NCI-H345 treated with DMSO at 0.1 percent for 48 hours (cell line): Measurements from ENCODE around the gene LHCGR.
"Not testable (repeated sequence)": the region's sequence is repeated elsewhere in the genome, so short reads cannot be mapped to it uniquely, and the experiment has no call there.

ENCODE experiments used
- DNase-seq: peaks from one replicate; lab custom pipeline; 2025; ENCODE audit not compliant: unreplicated experiment; lab: John Stamatoyannopoulos, UW

LHCGR gene

DNA sequence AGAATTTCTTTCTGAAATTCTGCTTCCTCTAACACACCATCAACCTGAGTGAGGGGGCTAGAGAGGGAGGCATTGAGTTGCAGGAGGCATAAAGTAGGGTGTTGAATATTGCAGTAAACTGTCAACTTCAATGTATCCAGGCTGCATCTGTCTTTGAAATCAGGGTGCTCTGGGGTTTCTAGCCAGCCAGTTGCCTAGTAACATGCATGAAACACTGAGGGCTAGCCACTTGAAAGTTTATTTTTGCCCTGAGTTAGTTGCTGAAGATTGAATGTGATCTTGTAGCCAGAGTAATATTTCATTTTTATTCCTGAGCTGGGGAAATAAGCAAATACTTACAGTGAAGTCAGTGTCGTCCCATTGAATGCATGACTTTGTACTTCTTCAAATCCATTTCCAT is 41.9 kb downstream of the LHCGR start:
- no peak for DNase-seq

DNA sequence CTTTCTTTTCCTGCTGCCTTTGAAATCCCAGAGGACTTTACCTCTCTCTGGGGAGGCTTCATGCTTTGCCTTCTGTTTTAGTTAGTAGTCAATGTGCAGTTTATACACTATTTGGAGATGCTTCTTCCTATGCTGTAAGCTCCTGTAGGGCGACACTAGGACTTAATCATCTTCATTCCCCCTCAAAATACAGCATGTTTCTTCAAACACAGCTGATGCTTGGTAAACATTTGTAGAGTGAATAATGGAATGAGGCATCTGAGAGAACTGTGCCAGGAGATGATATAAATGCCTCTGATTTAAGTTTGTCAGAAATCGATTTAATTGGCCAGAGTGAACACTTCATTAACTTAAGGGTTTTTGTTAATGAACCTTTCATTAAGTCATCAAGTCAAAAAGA is 43.4 kb downstream of the LHCGR start:
- DNase-seq: no peak

GRCh38 chr2:48711343-48711742 is 44.2 kb downstream of the LHCGR start:
- DNase-seq: no peak

DNA sequence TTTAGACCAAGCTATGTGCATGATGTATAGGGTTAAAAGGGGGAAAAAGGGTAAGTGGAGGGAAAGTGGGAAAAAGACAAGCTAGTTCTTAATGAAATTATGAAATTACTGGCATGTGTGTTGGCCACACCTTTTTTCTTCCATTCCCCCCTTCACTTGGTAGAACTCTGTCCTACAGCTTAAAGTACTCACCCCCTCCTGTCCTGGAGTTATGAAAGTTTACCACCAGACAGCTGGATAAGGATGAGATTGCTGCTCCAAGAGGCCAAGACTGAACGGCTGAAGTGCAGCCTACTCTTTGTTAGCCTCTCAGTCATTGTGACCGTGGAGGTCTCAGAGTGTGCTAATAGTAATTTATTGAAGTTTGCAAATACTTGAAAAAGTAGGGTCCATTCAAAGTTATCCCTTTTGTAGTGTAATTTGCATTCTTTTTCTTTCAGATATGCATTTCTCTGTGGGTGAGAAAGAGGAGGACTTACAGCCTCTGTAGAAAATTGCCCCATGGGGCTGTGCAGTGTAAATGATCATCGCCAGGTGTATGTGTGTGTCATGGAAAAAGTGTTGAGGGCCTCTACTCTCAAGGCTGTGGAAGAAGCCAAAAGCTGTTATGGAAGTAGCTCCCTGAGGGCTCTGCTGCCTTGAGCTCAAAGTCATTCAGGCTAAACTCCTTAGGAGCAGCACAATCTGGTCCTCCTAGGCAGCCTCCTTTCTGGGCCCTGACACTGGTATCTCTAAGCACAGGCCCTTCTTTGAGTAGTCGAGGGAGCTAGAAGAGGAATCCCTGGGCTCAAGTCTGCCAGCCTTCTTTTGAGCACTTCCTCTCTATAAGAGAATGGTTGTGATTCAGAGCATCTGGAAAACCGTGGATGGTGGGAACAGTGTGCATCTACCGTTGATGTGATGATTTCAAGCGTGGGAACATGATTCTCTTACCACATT is 46.2 kb downstream of the LHCGR start:
- DNase-seq: no peak

DNA sequence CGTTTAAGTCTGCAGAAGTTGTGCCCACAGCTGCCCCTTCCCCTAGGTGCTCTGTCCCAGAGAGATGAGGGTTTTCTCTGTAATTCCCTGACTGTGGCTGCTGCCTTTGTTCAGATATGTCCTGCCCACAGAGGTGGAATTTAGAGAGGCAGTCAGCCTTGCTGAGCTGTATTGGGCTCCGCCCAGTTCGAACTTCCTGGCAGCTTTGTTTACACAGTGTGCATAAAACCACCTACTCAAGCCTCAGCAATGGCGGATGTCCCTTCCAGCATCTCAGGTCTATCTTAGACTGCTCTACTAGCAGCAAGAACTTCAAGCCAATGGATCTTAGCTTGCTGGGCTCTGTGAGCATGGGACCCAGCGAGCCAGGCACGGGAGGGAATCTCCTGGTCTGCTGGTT is 48.1 kb downstream of the LHCGR start:
- DNase-seq: no peak

DNA sequence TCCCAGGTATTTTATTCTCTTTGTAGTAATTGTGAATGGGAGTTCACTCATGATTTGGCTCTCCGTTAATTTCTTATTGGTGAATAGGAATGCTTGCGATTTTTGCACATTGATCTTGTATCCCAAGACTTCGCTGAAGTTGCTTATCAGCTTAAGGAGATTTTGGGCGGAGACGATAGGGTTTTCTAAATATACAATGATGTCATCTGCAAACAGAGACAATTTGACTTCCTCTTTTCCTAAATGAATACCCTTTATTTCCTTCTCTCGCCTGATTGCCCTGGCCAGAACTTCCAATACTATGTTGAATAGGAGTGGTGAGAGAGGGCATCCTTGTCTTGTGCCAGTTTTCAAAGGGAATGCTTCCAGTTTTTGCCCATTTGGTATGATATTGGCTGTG is 51.9 kb downstream of the LHCGR start:
- not testable (repeated sequence) for DNase-seq

- DNase-seq: no peak
Measured at GRCh38 chr2:48699348-48699930, 56.1 kb downstream of the LHCGR start.

DNA sequence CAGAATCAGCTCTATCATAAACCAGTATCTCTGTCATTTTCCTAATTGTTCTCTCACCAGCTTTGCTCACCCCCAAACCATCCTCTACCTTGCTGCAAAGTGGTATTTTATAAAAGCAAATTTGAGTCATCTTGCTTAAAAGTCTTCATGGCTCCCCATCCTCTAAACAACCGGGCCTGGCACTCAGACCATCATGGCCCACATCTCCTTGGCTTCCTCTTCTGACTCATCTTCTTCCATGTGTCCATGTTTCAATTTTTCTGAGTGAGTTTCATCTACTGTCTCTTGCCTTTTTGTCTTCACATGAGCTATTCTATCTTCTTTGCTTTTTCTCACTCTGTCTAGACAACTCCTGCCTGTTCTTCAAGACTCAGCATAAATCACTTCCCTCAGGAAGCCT is 58.6 kb downstream of the LHCGR start:
- DNase-seq: no peak

DNA sequence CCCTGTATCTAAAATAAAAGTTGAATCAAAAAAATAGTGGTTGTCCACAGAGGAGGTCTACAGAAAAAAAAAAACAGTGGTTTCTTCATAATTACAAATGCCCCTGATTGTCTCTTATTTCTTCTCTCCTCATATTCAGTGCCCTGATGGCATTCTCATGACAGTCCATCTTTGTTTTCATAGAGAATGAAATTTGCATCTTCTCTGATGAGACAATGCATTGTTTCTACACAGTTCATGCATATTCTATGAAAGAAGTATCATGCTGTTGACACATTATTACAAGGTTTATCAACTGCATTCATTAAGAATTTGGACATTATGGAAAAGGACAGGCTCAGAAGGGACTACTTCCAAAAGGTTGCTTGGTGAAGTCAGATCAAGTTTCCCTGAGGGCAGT is 59.5 kb downstream of the LHCGR start:
- no peak for DNase-seq

DNA sequence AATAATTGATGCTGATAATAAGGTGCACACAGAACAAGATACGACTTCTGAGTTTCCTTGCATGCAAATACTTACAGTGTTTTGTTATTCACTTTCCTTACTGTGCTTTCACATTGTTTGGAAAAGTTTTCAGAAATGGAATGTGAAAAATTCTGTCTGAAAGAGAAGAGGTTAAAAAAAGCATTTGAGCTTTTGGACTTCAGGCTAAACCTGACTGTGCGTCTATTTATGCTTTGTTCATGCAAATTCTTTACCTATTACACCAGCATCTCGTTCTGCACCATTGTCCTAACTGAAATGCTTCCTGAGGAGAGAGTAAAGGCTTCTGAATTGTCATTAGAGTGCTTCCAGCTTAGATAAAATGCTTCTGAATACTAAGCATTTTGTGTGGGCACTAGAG is 61.4 kb downstream of the LHCGR start:
- no peak for DNase-seq

DNA sequence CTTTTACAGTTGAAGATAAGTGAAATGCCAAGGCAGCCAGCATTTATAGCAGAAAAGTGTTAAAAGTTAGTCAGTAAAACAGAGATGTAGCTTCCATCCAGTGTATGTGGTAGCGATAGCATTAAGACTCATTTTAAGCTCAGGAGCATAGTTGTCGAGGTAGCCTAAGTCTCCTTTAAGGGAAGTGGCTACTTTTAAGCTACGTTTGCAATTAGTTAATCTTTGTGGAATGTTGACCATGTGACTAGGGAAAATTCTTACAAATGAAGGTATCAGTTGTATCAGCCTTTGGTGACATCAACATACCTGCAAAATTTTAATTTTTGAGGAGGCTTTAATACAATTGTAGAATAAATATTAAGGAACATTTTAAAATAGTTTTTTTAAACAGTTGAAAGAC is 61.9 kb downstream of the LHCGR start:
- no peak for DNase-seq

DNA sequence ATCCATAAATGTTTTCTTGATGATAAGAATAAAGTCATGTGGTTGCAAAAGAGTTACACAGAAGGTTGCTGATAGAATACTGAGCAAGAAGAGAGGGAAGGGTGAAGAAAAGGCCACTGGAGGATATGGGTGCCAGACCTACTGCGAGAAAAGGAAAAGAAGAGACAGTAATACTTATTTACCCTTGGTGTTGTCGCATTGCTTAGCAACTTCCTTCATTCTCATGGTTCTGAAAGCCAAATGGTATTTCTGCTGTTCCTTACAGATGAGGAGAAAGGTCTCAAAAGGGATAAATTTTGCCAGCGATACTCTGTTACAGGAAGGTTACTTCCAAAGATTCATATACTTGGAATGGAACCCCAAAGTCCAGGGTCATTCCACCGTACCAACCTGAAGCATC is 62.5 kb downstream of the LHCGR start:
- no peak for DNase-seq

DNA sequence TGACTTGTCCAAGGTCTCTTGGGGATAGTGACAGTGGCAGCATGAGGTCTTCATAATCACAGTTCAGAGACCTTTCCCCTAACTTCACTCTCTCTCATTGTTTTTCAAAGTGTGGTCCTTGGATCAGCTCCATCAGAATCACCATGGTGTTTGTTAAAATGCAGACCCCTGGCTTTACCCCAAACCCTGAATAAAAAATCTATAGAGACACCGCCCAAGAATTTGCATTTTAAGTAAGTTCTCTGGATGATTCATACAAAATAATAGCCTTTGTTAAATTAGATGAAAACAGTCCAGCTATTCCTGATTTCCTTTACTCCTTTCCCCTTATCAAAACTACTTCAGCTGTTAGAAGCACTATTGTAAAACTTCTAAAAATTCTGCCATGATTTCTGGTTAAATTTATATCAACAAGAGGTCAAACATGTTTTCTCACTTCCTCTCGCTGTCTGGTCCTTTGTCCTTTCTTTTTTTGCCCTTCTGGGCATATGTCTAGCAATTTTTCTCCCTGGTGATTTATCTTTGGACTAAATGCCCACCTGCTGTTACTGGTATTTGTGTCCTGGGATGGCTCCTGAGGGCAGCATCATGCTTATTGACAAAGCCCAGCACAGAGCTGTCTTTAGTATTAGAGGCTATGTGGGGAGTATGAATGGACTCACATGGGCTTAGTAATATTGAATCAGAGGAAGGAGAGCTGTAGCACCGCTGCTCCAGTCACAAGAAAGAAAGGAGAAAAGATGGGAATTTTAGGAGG is 63.4 kb downstream of the LHCGR start:
- no peak for DNase-seq

- no peak for DNase-seq
Measured at GRCh38 chr2:48685126-48685525, 70.4 kb downstream of the LHCGR start.

DNA sequence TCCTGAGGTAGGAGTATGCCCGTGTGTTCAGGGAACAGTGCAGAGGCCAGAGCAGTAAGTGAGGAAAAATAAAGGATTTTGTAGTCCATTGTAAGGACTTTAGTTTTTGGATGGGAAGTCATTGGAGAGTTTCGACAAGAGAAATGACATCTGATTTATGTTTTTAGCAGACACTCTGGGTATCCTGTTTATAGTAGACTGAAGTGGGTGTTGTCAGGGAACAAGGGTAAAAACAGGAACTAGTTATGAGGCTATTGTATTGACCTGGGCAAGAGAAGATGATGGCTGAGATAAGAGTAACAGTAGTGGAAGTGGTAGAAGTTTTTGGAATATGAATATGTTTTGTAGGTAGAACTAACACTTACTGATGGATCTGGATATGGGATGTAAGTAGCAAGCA is 78.1 kb downstream of the LHCGR start:
- no peak for DNase-seq

DNA sequence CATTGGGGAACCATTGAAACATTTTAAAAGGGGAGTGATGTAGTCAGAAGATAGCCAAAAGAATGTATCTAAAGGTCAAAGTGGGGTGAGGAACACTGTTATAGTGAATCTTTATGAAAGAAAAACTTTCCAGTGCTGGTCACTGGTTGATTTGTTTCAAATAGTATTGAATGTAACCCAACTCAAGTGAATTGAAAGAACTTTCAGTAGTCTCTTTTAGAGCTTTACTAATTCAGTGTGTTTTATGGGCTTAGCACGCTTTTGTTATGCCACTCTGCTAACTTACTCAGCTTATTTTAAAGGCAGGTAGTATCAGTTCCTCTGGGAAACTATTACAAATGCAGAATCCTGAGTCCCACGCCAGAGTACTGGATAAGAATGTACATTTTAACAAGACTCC is 80.6 kb downstream of the LHCGR start:
- no peak for DNase-seq

DNA sequence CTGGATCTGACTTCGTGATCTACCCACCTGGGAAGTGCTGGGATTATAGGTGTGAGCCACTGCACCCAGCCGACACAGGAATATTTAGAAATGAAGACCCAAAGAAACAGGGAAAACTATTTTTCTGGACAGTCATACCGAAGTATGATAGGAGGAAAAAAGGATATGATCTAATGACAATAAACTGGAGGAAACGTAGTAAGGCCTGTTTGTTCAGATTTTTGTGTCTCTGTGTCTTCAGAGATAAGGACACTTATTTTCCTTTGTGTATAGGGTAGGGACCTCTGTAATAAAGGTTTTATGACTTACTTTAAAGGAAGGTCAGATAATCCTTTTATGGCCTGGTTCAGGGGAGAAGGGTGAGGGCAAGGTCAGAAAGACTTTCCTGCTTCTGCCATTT is 81.9 kb downstream of the LHCGR start:
- DNase-seq: no peak

GRCh38 chr2:48668992-48669391 is 86.5 kb downstream of the LHCGR start:
- DNase-seq: no peak

- DNase-seq: no peak
Measured at GRCh38 chr2:48651158-48651790, 104.2 kb downstream of the LHCGR start.

- no peak for DNase-seq
Measured at GRCh38 chr2:48638261-48638660, 117.3 kb downstream of the LHCGR start.
